SK-N-SH (cell line): ENCODE measurements around the gene ADAMTS9.

Experiments used
- CHD2 ChIP-seq: fragments of 150-350 bp; IDR thresholded peaks from 2 replicates; pipeline ENCODE4 v1.6.1; 2018; ENCODE audit warnings: low read length; ENCODE audit not compliant: partially characterized antibody
- CTCF ChIP-seq: fragments of 200-600 bp; sonication (generic); IDR thresholded peaks from 2 replicates; pipeline ENCODE4 v1.6.1; 2017; ENCODE audit warnings: antibody characterized with exemption, mild to moderate bottlenecking, moderate library complexity
- GABPA ChIP-seq: IDR thresholded peaks from 2 replicates; pipeline ENCODE4 v1.4.0; 2012; ENCODE audit warnings: low read depth, mild to moderate bottlenecking
- GATA2 ChIP-seq: sonication (generic); formaldehyde crosslinking; IDR thresholded peaks from 2 replicates; pipeline ENCODE4 v1.5.0; 2020; ENCODE audit warnings: mild to moderate bottlenecking, missing genetic modification reagents
- PBX3 ChIP-seq: IDR thresholded peaks from 2 replicates; pipeline ENCODE4; 2012
- POLR2AphosphoS5 ChIP-seq: IDR thresholded peaks from 2 replicates; pipeline ENCODE4 v1.6.1; 2012; ENCODE audit warnings: low read depth, low read length
- USF2 ChIP-seq: fragments of 150-350 bp; IDR thresholded peaks from 2 replicates; pipeline ENCODE4 v1.6.1; 2017; ENCODE audit warnings: antibody characterized with exemption, low read length, low read depth, borderline replicate concordance
- YY1 ChIP-seq: IDR thresholded peaks from 2 replicates; pipeline ENCODE4 v1.4.0; 2012; ENCODE audit warnings: low read depth, mild to moderate bottlenecking
- ZBTB33 ChIP-seq: IDR thresholded peaks from 2 replicates; pipeline ENCODE4 v1.4.0; 2012; ENCODE audit warnings: low read depth, borderline replicate concordance
- TF ChIP-seq, protein P1 (sequence below): IDR thresholded peaks from 2 replicates; pipeline ENCODE4 v1.6.1; 2012; ENCODE audit warnings: mild to moderate bottlenecking, low read depth, low read length, moderate library complexity
- TF ChIP-seq, protein P2 (sequence below): IDR thresholded peaks from 2 replicates; pipeline ENCODE4 v1.4.0; 2012; ENCODE audit warnings: low read depth, borderline replicate concordance
- TF ChIP-seq, protein P3 (sequence below): IDR thresholded peaks from 2 replicates; pipeline ENCODE4 v1.4.0; 2012; ENCODE audit warnings: low read depth
- TF ChIP-seq, protein P4 (sequence below): fragments of 150-350 bp; IDR thresholded peaks from 2 replicates; pipeline ENCODE4 v1.6.1; 2016; ENCODE audit warnings: mild to moderate bottlenecking, low read depth, low read length

GRCh38 chr3:64653101-64653500 is 34.7 kb downstream of the ADAMTS9 start:
- TF ChIP-seq CTCF, result no peak
- TF ChIP-seq, protein P1, sequence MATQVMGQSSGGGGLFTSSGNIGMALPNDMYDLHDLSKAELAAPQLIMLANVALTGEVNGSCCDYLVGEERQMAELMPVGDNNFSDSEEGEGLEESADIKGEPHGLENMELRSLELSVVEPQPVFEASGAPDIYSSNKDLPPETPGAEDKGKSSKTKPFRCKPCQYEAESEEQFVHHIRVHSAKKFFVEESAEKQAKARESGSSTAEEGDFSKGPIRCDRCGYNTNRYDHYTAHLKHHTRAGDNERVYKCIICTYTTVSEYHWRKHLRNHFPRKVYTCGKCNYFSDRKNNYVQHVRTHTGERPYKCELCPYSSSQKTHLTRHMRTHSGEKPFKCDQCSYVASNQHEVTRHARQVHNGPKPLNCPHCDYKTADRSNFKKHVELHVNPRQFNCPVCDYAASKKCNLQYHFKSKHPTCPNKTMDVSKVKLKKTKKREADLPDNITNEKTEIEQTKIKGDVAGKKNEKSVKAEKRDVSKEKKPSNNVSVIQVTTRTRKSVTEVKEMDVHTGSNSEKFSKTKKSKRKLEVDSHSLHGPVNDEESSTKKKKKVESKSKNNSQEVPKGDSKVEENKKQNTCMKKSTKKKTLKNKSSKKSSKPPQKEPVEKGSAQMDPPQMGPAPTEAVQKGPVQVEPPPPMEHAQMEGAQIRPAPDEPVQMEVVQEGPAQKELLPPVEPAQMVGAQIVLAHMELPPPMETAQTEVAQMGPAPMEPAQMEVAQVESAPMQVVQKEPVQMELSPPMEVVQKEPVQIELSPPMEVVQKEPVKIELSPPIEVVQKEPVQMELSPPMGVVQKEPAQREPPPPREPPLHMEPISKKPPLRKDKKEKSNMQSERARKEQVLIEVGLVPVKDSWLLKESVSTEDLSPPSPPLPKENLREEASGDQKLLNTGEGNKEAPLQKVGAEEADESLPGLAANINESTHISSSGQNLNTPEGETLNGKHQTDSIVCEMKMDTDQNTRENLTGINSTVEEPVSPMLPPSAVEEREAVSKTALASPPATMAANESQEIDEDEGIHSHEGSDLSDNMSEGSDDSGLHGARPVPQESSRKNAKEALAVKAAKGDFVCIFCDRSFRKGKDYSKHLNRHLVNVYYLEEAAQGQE, result no peak
- no peak for TF ChIP-seq PBX3
- TF ChIP-seq YY1, result no peak
- no peak for TF ChIP-seq GATA2 (CRISPR knock-in tag)
- no peak for TF ChIP-seq CHD2
- TF ChIP-seq ZBTB33, result no peak
- TF ChIP-seq, protein P2, sequence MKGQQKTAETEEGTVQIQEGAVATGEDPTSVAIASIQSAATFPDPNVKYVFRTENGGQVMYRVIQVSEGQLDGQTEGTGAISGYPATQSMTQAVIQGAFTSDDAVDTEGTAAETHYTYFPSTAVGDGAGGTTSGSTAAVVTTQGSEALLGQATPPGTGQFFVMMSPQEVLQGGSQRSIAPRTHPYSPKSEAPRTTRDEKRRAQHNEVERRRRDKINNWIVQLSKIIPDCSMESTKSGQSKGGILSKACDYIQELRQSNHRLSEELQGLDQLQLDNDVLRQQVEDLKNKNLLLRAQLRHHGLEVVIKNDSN, result no peak
- no peak for TF ChIP-seq GABPA
- TF ChIP-seq USF2, result no peak
- no peak for TF ChIP-seq POLR2AphosphoS5
- TF ChIP-seq, protein P3, sequence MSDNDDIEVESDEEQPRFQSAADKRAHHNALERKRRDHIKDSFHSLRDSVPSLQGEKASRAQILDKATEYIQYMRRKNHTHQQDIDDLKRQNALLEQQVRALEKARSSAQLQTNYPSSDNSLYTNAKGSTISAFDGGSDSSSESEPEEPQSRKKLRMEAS, result no peak
- TF ChIP-seq, protein P4, sequence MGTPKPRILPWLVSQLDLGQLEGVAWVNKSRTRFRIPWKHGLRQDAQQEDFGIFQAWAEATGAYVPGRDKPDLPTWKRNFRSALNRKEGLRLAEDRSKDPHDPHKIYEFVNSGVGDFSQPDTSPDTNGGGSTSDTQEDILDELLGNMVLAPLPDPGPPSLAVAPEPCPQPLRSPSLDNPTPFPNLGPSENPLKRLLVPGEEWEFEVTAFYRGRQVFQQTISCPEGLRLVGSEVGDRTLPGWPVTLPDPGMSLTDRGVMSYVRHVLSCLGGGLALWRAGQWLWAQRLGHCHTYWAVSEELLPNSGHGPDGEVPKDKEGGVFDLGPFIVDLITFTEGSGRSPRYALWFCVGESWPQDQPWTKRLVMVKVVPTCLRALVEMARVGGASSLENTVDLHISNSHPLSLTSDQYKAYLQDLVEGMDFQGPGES, result no peak
